ENCODE results near the gene SETBP1. TPM values are rescaled to one million over a fixed set of nuclear protein-coding genes. Genes with fewer than 3 reads are reported as not detected.

The SETBP1 gene
- total RNA-seq, 2 donors from 2014 or later, result 17.3 to 20.1 TPM

- TF ChIP-seq, protein P1, sequence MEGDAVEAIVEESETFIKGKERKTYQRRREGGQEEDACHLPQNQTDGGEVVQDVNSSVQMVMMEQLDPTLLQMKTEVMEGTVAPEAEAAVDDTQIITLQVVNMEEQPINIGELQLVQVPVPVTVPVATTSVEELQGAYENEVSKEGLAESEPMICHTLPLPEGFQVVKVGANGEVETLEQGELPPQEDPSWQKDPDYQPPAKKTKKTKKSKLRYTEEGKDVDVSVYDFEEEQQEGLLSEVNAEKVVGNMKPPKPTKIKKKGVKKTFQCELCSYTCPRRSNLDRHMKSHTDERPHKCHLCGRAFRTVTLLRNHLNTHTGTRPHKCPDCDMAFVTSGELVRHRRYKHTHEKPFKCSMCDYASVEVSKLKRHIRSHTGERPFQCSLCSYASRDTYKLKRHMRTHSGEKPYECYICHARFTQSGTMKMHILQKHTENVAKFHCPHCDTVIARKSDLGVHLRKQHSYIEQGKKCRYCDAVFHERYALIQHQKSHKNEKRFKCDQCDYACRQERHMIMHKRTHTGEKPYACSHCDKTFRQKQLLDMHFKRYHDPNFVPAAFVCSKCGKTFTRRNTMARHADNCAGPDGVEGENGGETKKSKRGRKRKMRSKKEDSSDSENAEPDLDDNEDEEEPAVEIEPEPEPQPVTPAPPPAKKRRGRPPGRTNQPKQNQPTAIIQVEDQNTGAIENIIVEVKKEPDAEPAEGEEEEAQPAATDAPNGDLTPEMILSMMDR (conservative IDR thresholded peaks at IDR 0.05), result no peak
- H3K27me3 ChIP-seq (ENCODE audit: control insufficient read depth, insufficient read depth, low read length, poor library complexity, severe bottlenecking), result no peaks in the 10 kb centered on the region
- Mint-ChIP-seq H3K9me3 (no peaks in the 10 kb centered on the region), H3K27me3 (ENCODE audit: insufficient read depth) (no peaks in the 10 kb centered on the region), H3K4me3 (no peak overlapping the region), H3K36me3 (ENCODE audit: low read depth) (no peaks in the 10 kb centered on the region), H3K4me1 (peaks cover 18% of the 10 kb centered on the region), H3K27ac (no peak overlapping the region)
- H3K9ac ChIP-seq (ENCODE audit: extremely low read depth, low read length, poor library complexity, severe bottlenecking), result no peak overlapping the region
- no peaks in the 10 kb centered on the region for H3K36me3 ChIP-seq (ENCODE audit: control insufficient read depth, insufficient read depth, low read length)
- WGBS, 2 experiments (ENCODE audit: insufficient coverage in 1 of 2, insufficient read length in 1 of 2), result 88 to 100% methylated on average over 1 to 2 of the region's 2 CpGs
- H3K4me1 ChIP-seq (ENCODE audit: control insufficient read depth, insufficient read depth, low read length), result peaks cover 12% of the 10 kb centered on the region
- no peak for DNase-seq
- no peak overlapping the region for H3K4me3 ChIP-seq (ENCODE audit: low read length)
- no peak overlapping the region for H3K27ac ChIP-seq (ENCODE audit: low read depth, low read length)
- H3K9me3 ChIP-seq (ENCODE audit: control insufficient read depth, low read length), result no peaks in the 10 kb centered on the region
Observed at GRCh38 chr18:44655435-44655834, 25.3 kb upstream of the SETBP1 start.

DNA sequence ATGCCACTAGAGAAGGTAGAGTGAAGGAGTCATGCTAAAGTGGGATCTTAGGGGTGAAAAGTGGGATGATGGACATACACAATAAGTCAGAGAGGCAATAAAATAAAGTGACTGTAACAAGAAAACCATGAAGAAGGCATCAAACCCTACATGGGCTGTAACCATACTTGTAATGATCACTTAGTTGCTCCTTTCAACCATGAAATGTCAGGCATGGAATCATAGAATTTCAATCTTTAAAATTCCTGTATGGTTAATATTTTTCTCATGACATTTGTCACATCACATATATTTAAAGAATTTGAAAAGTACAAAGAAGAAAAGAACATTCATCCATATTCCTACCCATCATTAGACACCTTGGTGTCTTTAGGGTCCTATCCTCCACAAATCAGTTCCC lies 20.9 kb upstream of the SETBP1 start:
- H3K4me3 Mint-ChIP-seq, result no peak overlapping the region
- Histone ChIP-seq H3K4me1 (ENCODE audit: control insufficient read depth, insufficient read depth, low read length) (peaks cover 7% of the 10 kb centered on the region), H3K4me3 (ENCODE audit: low read length) (no peak overlapping the region), H3K36me3 (ENCODE audit: control insufficient read depth, insufficient read depth, low read length) (no peaks in the 10 kb centered on the region), H3K9me3 (ENCODE audit: control insufficient read depth, low read length) (no peaks in the 10 kb centered on the region), H3K27ac (ENCODE audit: low read depth, low read length) (no peak overlapping the region), H3K27me3 (ENCODE audit: control insufficient read depth, insufficient read depth, low read length, poor library complexity, severe bottlenecking) (no peaks in the 10 kb centered on the region), H3K9ac (ENCODE audit: extremely low read depth, low read length, poor library complexity, severe bottlenecking) (no peak overlapping the region)
- no peaks in the 10 kb centered on the region for H3K36me3 Mint-ChIP-seq (ENCODE audit: low read depth)
- H3K4me1 Mint-ChIP-seq, result peaks cover 6% of the 10 kb centered on the region
- H3K27ac Mint-ChIP-seq, result no peak overlapping the region
- no peak for DNase-seq
- peaks cover 6% of the 10 kb centered on the region for H3K27me3 Mint-ChIP-seq (ENCODE audit: insufficient read depth)
- TF ChIP-seq, protein P1 (conservative IDR thresholded peaks at IDR 0.05), result no peak
- H3K9me3 Mint-ChIP-seq, result no peaks in the 10 kb centered on the region

- no peak overlapping the region for H3K27ac Mint-ChIP-seq
- TF ChIP-seq, protein P1 (conservative IDR thresholded peaks at IDR 0.05), result no peak
- no peak overlapping the region for H3K4me3 Mint-ChIP-seq
- peaks cover 8% of the 10 kb centered on the region for H3K27me3 Mint-ChIP-seq (ENCODE audit: insufficient read depth)
- H3K4me1 Mint-ChIP-seq, result peaks cover 21% of the 10 kb centered on the region
- H3K9me3 ChIP-seq (ENCODE audit: control insufficient read depth, low read length), result no peaks in the 10 kb centered on the region
- H3K36me3 ChIP-seq (ENCODE audit: control insufficient read depth, insufficient read depth, low read length), result no peaks in the 10 kb centered on the region
- no peak overlapping the region for H3K27ac ChIP-seq (ENCODE audit: low read depth, low read length)
- no peak overlapping the region for H3K9ac ChIP-seq (ENCODE audit: extremely low read depth, low read length, poor library complexity, severe bottlenecking)
- H3K4me1 ChIP-seq (ENCODE audit: control insufficient read depth, insufficient read depth, low read length), result peaks cover 11% of the 10 kb centered on the region
- no peaks in the 10 kb centered on the region for H3K27me3 ChIP-seq (ENCODE audit: control insufficient read depth, insufficient read depth, low read length, poor library complexity, severe bottlenecking)
- H3K4me3 ChIP-seq (ENCODE audit: low read length), result no peak overlapping the region
- 77 to 84% methylated on average over 4 of the region's 4 CpGs for WGBS, 2 experiments (ENCODE audit: insufficient coverage in 1 of 2, insufficient read length in 1 of 2)
- no peaks in the 10 kb centered on the region for H3K36me3 Mint-ChIP-seq (ENCODE audit: low read depth)
- no peaks in the 10 kb centered on the region for H3K9me3 Mint-ChIP-seq
- no peak for DNase-seq
Observed at GRCh38 chr18:44668270-44668975, 12.3 kb upstream of the SETBP1 start.

Measured in endodermal cell (in vitro differentiated cells).